DOHH2 (cell line): ENCODE measurements around the gene ADAMTS12.

Experiments
- CTCF ChIP-seq: fragments of 200-600 bp; sonication (generic); IDR thresholded peaks from one replicate; pipeline ENCODE4 v1.5.1; 2014; ENCODE audit warnings: antibody characterized with exemption, mild to moderate bottlenecking, low read depth, low read length; ENCODE audit not compliant: poor library complexity, severe bottlenecking
- EZH2phosphoT487 ChIP-seq: fragments of 200-600 bp; sonication (generic); IDR thresholded peaks from 2 replicates; pipeline ENCODE4 v1.6.1; 2017; ENCODE audit warnings: borderline replicate concordance, mild to moderate bottlenecking, antibody characterized with exemption, low read length, moderate library complexity, mixed read lengths

- TF ChIP-seq CTCF (no peak), EZH2phosphoT487 (no peak)
These were observed 47.1 kb upstream of the ADAMTS12 start for GRCh38 chr5:33938881-33939280.
